Thyroid gland (tissue), 4 donors: ENCODE data around the gene ADCY5.

ENCODE experiments used
- POLR2A ChIP-seq, 2 donors: fragments of 450-650 bp; IDR thresholded peaks; one replicate each; pipeline ENCODE4 v1.6.1; 2017; ENCODE audit warnings: antibody characterized with exemption in 2 of 2, mild to moderate bottlenecking in 2 of 2, moderate library complexity in 1 of 2
- TF ChIP-seq, protein P1 (sequence below), 6 experiments: fragments of 200-600 bp in 3 of 6; fragments of 450-650 bp in 3 of 6; sonication (generic) in 3 of 6; IDR thresholded peaks; one replicate each; pipeline ENCODE4 v1.5.1; 2016 to 2019; ENCODE audit warnings: antibody characterized with exemption in 6 of 6, mild to moderate bottlenecking in 2 of 6, inconsistent platforms in 1 of 6, moderate library complexity in 1 of 6

DNA sequence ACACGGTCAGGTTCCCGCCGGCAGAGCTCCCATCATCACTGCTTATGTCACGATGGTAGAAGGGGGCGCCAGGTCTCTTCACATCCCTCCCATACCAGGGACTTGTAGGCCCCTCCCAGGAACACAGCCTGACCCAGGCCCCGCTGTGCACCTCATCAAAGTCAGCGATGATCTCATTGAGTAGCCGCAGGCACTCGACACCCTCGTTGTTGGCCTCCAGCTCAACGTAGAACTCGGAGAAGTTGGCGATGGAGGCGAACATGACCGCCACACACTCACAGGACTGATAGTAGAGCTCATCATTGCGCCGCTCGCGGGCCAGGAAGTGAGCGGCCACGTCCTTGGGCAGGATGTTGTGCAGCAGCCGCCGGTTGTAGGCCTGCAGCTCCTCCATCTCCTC, 157.9 kb downstream of the ADCY5 start:
- TF ChIP-seq, protein P1, sequence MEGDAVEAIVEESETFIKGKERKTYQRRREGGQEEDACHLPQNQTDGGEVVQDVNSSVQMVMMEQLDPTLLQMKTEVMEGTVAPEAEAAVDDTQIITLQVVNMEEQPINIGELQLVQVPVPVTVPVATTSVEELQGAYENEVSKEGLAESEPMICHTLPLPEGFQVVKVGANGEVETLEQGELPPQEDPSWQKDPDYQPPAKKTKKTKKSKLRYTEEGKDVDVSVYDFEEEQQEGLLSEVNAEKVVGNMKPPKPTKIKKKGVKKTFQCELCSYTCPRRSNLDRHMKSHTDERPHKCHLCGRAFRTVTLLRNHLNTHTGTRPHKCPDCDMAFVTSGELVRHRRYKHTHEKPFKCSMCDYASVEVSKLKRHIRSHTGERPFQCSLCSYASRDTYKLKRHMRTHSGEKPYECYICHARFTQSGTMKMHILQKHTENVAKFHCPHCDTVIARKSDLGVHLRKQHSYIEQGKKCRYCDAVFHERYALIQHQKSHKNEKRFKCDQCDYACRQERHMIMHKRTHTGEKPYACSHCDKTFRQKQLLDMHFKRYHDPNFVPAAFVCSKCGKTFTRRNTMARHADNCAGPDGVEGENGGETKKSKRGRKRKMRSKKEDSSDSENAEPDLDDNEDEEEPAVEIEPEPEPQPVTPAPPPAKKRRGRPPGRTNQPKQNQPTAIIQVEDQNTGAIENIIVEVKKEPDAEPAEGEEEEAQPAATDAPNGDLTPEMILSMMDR (IDR thresholded peaks at IDR 0.05): no peak
- no peak for TF ChIP-seq POLR2A (IDR thresholded peaks at IDR 0.05)
